ENCODE data around the gene NIPAL1.

The NIPAL1 gene

DNA sequence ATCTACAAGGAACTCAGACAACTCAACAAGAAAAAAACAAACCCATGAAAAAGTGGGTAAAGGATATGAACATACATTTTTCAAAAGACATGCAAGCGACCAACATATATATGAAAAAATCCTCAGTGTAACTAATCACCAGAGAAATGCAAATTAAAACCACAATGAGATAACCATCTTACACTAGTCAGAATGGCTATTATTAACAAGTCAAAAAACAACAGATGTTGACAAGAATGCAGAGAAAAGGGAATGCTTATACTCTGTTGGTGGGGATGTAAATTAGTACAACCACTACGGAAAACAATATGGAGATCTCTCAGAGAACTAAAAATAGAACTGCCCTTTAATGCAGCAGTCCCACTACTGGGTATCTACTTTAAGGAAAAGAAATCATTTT lies 12.1 kb downstream of the NIPAL1 start:
- DNase-seq: no peak

DNA sequence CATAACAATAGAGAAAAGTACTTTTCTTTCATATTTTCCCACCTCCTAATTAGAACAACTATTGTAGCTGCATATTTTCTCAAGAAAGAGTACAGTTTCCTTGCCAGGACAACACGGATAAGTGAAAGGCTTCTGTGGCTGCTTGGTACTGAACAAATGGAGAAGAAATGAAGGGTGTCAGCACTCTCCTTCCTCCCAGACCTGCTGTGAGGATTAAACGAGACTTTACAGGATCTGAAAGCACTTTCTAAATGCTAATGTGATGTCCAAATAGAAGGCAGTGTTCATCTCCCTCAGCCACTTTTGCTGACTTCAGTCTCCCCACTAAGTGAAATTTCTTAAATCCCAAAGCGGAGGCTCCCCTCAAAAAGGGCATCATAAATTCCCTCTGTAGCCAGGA lies 13.9 kb downstream of the NIPAL1 start:
- DNase-seq: no peak

DNA sequence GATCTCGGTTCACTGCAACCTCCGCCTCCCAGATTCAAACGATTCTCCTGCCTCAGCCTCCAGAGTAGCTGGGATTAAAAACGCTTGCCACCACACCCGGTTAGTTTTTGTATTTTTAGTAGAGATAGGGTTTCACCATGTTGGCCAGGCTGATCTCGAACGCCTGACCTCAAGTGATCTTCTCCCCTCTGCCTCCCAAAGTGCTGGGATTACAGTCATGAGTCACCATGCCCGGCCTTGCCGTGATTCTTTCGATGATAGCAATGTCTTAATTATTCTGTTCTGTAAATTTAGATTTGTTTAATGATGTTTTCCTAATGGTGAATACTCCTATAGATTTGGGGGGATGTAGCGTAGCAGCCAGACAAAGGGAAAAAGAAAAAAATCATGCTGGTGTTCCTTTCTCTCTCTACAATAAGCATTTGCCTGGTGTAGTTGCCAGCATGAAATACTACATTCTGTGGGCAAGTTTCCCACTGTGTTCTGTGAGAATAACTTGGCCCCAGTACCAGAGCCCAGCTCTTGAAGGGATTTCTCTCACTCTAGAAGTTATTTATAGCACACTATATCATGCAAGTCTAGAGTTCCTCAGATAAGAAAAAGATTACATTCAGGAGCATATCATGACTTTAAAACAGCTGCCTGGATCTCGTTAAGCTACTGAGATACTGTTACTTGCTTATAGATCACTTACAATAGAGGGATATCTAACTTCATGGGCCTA lies 15.4 kb downstream of the NIPAL1 start:
- no peak for DNase-seq

DNA sequence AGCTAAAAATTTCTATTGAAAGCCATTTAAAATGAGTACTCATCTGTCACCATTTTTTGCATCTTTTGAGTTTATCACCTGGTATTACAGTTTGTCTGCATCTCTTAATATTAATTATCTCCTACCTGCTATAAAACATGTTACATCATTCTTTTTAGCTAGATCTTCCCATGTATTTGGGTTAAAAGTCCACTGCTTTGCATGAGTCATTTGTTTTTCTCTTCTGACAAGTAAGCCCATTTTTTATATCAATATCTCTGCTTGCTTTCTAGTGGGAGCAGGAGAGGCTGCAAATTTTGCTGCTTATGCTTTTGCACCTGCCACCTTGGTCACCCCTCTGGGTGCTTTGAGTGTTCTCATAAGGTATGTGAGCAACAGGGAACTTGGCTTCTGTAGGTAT lies 16.1 kb downstream of the NIPAL1 start:
- DNase-seq: no peak

DNA sequence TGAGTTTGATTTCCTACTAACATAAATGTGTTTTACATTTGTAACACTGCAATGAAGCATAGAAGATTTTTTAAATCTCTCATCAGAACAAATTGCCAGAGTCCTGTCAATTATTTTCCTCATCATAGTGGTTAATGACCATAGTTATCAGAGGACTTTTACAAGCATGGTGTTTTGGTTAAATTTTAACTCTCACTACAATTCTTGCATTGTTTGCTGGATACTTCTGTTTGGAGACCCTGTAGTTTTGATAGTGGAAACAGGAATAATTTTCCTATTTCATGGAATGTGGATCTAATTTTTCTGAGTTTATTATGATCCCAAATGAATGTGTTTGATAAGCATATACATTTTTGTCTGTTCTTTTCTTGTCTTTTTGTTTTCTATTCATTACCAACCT lies 16.8 kb downstream of the NIPAL1 start:
- DNase-seq: no peak

DNA sequence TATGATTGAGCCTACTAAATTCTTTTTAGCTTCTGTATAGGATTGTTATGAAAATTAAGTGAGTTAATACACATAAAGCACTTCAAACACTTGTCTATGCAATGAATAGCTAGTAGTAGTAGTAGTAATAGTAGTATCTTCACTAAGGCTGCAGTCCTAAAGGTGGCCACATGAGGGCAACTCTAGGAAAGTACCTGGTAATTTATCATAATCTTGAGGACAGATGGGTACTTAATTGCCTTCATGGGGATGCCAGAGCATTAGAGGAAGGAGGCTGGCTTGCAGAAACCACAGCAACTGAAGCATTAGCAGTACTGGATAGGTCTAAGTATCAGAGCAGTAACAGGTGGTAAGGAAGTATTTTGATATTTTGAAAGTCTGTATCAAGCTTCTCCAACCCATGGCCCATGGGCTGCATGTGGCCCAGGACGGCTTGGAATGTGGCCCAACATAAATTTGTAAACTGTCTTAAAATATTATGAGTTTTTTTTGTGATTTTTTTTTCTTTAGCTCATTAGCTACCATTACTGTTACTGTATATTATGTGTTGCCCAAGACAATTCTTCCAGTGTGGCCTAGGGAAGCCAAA lies 17.3 kb downstream of the NIPAL1 start:
- DNase-seq: no peak

DNA sequence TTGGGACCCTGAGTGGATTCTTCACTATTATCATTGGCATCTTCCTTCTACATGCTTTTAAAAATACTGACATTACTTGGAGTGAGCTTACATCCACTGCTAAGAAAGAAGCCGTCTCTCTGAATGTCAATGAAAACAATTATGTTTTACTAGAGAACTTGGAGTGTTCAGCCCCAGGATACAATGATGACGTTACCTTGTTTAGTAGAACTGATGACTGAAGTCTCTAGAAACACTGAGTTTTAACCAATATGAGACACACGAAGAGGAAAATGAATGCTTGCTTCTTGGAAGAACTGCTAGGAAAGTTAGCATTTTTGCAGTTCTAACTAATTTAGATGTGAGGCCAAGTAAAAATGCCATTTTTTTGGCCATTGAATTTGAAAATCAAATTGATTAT lies 19.4 kb downstream of the NIPAL1 start:
- DNase-seq: no peak

DNA sequence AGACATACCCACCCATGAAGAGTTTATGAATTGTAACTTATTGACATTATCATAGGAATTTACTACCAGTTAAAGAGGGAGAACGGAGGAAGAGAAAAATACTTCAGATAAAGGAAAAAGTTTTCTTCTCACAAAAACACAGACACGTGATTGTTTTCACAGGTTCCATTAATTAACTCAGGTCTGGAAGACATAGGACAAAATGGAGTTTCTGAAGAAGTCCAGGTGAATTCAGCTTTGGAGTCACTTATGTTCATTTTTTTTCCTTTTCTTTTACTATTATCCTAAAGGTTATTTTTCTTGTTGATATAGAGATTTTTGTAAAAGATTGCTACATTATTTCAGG lies 20.5 kb downstream of the NIPAL1 start:
- no peak for DNase-seq

DNA sequence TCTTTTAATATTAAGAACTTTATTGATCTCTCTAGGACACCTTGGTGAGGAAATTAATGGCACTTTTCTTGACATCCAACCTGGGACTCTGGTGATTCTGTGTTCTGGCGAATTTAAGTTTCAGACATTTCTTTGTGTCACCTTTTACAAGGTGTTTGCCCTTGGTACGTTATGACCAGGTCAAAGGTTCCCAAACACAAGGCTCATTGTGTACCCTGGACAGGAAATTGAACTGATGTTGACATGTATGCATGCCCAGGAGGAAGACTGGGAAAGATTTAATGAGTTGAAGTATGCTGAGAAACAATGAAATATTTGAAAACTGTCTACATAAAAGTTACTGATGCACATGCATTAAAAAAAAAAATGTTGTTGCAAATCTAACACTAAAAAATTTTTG lies 22.1 kb downstream of the NIPAL1 start:
- DNase-seq: no peak

DNA sequence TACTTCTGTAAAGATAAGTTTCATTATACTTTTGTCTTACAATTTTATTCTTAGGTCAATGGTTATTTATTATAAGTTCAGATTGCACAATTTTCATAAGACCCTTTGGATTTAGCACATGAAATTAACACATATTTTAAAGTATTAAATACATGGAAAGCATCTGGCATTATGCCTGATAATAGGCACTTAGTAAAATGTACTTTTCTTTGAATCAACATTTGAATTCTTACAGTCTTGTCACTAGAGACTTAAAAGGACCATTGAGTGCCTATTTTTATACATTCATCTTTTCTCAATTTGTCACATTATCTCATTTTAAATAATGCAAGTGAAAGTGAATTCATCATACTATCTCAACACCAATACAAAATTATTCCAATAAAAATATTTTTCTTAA lies 23.0 kb downstream of the NIPAL1 start:
- DNase-seq: no peak

DNA sequence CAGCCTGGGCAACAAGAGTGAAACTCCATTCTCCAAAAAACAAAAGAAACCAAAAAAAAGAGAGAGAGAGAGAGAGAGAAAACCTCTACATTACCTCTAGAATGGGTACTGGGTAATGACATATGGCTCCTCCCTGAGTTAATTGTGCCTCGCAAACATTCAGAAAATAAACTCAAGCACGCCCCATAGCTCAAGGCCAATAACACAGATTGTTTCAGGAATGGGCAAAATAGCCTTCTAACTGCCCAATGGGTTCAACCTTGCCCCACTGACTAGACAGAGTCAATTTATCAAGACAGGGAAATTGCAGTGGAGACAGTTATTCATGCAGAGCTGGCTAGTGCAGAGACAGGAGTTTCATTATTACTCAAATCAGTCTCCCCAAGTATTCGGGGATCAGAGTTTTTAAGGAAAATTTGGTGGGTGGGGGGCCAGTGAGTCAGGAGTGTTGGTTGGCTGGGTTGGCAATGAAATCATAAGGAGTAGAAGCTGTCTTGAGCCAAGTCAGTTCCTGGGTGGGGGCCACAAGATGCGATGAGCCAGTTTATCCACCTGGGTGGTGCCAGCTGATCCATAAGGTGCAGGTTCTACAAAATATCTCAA lies 25.1 kb downstream of the NIPAL1 start:
- DNase-seq: no peak

DNA sequence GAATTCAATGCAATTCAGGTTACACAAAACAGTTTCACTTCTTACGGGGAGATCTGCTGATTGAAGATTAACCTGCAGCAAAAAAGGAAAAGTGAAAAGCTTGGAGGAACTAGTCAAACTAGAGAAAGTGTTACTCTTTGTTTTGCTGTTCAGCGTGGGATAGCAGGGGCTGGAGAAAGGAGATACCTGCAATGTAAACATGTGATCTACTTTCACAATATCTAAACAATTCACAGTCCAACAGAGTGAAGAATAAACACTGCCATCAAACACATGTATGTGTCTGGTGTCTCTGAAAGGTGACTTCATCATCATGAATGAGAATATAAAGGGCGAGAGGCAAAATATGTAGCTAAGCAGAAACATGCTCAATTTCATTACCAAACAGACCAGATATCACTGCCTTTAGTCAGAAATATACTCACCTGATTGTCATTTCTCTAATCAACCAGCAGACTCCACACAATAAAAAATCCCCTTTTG lies 26.4 kb downstream of the NIPAL1 start:
- no peak for DNase-seq

DNA sequence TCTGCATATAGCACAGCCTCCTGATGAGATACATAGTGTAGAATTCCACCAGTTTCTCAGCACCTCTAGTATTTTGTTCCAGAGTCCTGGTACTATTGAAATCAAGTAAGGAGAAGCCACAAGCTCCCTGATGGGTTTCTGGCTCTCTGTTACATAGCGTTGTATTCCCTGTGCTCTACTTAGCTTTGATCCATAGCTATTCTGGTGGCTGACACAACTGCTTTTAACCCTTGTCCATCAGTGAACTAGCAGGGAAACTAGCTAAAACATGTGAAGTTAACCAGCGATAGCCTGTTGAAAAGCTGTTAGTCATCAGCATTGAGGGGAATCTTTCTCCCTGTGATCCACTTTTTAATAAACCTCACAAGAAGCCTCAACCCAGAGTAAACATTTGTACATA lies 26.9 kb downstream of the NIPAL1 start:
- DNase-seq: no peak

DNA sequence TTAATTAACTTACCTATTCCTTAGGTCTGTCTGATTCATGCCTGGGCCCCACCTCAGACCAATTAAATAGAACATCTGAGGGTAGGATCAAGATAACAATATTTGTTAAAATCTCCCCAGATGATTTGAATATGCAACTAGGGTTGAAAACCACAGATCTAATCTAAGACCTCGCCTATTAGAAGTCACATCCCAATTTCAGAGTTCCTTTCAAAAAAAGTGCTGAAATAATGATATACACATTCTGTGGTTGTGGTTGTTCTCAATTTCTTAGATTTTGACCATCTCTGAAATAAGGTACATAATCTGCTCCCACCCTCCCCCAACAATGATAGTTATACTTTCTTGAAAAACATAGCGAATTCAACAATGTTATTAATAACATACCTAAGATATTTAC lies 27.7 kb downstream of the NIPAL1 start:
- DNase-seq: no peak

DNA sequence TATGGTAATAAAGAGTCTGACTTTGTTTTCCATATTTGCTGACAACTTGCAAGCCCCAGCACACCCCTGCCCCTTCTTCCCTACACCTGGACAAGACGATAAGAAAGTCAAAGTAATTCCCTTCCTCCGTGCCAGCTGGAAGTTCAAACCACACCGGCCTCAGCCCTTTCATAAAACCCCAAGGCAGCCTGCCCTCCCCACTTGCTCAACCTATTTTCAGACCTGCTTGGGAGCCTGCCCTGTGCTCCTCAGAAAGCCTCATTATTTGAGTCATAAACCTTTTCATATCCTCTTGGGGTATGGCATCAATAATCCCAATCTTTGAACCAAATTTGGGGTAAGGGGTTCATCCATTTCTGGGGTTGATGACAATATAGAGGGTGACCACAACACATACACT lies 29.5 kb downstream of the NIPAL1 start:
- DNase-seq: no peak

DNA sequence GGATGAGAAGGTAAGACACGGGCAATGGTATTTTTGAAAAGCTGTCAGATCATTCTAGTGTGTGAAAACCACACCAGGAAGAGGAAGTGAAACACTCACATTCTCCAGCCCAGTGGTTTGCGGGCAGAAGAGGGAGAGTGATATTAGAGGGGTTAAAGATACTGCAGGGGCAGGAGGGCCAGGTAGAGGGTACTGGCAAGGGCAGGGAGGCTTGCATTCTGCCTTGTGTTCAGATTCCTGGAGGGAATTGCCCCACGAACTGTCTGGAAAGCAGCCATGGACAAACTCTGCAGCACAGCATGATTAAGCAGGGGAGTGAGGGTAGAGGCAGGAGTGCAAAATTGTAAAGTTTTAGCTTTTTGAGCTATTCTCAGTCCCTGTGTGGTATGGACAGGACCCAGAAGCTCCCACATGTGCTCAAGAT lies 30.9 kb downstream of the NIPAL1 start:
- no peak for DNase-seq

DNA sequence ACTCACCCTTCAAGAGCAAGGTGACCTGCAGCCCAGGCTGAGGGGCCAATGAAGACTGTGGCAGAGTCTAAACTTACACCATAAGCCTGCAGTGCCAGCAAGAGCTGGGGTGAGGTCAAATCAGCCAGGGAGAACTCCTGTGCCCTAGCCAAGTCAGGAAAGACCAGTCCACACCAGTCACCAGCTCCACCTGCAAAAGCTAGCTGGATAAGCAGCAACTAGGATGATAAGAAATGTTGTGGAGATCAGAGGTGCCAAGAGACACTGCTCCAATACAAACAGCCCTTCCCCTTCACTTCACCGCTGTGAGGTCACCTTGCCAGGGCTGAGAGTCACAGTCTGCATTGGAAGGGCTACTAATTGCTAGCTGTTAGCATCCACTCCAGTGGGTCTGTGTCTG lies 31.3 kb downstream of the NIPAL1 start:
- no peak for DNase-seq

DNA sequence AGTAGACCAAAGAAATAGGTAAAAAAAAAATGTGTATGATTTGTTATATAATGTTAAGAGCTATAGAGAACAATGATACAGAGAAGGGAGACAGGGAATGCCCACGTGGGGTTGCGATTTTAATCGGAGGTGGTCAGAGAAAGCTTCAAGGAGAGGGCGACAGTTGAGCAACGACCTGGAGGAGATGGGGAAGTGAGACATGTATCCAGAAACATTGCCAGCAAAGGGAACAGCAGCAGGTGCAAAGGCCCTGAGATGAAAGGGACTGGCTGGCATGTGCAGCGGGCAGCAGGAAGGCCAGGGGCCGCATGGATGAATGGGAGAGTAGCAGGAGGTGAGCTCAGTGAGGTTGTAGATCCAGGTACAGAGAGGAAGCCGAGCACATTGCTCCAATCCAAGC lies 32.9 kb downstream of the NIPAL1 start:
- DNase-seq: no peak

DNA sequence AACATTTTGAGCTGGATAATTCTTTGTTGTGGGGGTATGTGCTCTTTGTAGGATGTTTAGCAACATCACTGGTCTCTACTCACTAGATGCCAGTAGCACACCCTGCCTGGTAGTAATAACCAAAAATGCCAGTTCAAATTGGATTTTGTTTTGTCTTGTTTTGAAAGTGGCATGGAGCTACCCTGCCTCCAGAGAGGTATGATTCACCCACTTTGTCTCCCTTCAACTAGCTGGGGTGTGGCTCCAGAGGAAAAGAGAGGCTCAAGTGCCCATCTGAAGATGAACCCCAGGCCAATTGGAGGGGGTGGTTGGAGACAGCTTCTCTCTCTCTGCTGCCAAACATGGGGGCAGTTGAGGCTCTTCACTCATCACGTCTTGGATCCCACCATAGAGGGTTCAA lies 34.5 kb downstream of the NIPAL1 start:
- DNase-seq: no peak

DNA sequence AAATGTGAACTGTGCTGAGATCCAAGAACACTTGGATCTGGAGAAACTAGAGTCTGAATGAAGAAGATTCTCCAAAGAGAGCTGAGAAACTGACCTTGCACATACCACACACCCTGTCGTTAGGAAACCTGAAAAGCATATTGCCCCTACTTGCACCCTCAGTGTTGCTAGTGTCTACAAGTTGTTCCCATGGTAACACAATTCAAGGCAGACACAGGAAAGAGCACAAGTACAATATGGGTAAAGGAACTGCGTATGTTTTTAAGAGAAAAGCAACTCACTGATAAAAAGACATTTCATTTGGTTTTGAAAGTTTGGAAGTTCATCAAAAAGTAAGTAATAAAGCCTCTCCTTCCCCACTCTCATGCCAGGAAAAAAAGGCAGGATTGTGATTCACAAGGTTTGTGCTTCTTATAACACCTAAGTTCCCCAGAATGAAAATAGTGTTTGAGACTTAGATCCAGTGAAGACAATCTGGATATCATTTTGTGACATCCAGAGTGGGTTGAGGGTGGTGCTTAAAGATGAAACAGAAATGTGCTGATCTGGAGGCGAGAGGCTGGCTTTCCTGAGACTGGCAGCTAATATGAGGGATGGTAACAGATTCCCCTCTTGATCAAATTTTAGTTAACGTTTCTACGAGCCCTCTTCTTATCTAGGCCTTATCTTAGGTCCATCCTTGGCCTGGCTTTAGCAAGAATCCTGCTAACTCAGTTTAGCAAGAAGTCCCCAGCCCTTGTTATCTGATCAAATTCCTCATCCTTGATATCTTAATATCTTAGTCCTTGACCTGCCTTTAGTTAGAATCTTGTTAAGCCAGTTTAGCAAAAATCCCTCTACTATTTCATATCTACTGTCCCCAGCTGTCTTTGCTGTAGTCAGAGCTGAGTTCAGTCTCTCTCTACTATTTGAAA lies 42.3 kb downstream of the NIPAL1 start:
- DNase-seq: no peak

DNA sequence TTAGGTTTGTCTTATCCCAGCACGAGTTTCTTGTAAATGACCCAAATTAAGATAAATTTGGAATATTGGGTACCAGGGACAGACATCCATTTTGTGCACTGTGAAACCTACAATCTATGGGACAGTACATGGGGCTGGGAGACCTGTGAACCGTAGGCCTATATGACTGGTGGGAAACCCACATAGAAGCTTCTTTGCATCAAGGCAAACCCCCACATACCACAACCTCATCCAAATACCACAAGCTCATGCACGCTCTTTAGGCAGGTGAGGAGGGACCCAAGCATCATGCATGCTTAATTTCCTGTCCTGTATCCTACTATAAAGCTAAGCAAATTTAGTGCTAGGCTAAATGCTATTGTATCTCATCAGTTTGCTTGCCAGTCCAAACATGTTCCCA lies 47.8 kb downstream of the NIPAL1 start:
- DNase-seq: no peak

DNA sequence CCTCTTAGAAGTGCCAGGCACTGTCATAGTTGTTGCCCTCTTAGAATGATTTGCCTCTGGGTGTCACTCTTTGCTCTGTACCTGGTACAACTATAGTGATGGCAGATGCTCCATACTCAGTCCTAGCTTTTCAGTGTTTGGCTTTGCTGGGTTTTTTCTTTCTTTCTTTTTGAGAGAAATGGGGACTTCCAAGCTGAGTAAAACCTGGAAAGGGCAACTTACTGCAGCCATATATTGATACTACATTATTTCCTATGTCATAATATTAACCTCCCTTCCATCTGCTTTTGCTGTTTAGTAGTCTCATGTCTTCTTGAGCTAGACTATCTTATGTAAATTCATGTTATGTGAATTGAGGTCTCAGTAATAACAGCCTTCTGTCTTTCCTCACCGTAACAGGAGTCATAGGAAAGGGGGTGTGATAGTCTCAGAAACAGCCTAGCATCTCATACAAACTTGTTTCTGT lies 49.0 kb downstream of the NIPAL1 start:
- DNase-seq: no peak

DNA sequence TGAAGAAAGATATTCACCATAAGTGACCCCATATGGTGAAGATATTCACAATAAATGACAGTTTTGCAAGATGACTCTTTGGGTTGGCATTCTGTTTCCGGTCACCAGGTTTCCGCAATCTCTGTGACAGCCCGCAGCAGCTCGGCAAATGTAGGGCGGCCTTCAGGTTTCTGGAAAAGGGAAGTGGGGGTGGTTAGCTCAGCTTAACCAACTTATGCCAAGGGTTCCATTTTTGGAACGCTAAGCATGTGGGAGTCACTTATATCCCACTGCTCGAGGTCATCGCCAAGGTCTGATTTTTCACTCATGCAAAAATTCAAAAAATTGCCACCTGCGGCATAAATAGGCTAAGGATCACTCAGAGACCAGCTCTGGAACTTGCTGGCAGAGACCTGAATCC lies 51.0 kb downstream of the NIPAL1 start:
- no peak for DNase-seq

Data from cerebellar nuclear complex (tissue), 1 donor.